ENCODE data around the gene UQCR10. TPM values are rescaled to one million over a fixed set of nuclear protein-coding genes. Genes with fewer than 3 reads are reported as not detected.

The UQCR10 gene
- total RNA-seq, 1 experiment from 2014 or later = 93.7 TPM

DNA sequence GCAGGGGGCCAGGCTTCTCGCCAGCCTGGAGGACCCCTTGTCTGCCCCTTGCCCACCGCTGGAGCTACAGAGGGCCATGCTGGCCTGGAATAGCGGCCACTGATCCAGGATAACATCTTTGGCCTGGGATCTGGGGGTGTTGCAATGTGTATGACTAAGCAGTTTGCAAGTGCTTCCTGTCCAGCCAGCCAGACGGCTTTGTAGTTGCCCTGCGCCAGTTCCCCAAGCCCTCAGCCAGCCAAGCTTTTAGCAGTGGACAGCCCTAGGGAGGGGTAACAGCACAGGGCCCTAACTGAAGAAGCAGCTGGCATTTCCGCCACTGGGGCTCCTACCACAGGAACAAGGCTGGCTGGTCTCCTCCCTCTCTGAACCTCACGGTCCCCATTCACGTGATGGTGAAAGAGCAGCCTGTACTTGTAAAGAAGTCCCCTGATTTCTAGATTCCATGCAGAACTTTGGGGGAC, 32.1 kb downstream of the UQCR10 start:
- no peaks in the 10 kb centered on the region for H3K4me1 ChIP-seq (ENCODE audit: control insufficient read depth, insufficient read depth, low read length)
- H3K27me3 ChIP-seq (ENCODE audit: control insufficient read depth, insufficient read depth, low read length) = no peaks in the 10 kb centered on the region
- H3K4me3 ChIP-seq (ENCODE audit: low read depth in 2 of 2, low read length in 2 of 2) = no peak overlapping the region
- ChIA-PET CTCF (no interaction called here), POLR2A (no interaction called here)
- BruUV-seq (replicated peaks) = no TSS peak
- intact Hi-C loops (cut with micrococcal nuclease; ENCODE audit: unreplicated experiment) (loop anchor here (10.0 kb wide), 1 partner anchor 206 kb away; no protein-coding TSS in a partner anchor), in situ Hi-C loops (cut with HindIII; ENCODE audit: low pct_unique_long_range_greater_than_20kb, low sequenced_read_pairs) (no loop called here)
- no peaks in the 10 kb centered on the region; the same call in 1 of the 2 replicates for H3K36me3 ChIP-seq (ENCODE audit: control insufficient read depth, insufficient read depth, low read length)
- no peak overlapping the region for H3K27ac ChIP-seq (ENCODE audit: low read length)
- 0 out of 2 replicates have a peak, but pooled peaks have one; percentile 48 for ATAC-seq
- DNase-seq (ENCODE audit: low read depth, low spot score) = no peak
- H3K9me3 ChIP-seq (ENCODE audit: control insufficient read depth, insufficient read depth, low read depth, low read length) = no peaks in the 10 kb centered on the region
- TF ChIP-seq, protein P1, sequence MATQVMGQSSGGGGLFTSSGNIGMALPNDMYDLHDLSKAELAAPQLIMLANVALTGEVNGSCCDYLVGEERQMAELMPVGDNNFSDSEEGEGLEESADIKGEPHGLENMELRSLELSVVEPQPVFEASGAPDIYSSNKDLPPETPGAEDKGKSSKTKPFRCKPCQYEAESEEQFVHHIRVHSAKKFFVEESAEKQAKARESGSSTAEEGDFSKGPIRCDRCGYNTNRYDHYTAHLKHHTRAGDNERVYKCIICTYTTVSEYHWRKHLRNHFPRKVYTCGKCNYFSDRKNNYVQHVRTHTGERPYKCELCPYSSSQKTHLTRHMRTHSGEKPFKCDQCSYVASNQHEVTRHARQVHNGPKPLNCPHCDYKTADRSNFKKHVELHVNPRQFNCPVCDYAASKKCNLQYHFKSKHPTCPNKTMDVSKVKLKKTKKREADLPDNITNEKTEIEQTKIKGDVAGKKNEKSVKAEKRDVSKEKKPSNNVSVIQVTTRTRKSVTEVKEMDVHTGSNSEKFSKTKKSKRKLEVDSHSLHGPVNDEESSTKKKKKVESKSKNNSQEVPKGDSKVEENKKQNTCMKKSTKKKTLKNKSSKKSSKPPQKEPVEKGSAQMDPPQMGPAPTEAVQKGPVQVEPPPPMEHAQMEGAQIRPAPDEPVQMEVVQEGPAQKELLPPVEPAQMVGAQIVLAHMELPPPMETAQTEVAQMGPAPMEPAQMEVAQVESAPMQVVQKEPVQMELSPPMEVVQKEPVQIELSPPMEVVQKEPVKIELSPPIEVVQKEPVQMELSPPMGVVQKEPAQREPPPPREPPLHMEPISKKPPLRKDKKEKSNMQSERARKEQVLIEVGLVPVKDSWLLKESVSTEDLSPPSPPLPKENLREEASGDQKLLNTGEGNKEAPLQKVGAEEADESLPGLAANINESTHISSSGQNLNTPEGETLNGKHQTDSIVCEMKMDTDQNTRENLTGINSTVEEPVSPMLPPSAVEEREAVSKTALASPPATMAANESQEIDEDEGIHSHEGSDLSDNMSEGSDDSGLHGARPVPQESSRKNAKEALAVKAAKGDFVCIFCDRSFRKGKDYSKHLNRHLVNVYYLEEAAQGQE (IDR thresholded peaks at IDR 0.05; ENCODE audit: insufficient read depth in 1 of 2, low read depth in 2 of 2, low read length in 1 of 2) = no peak
- TF ChIP-seq SIN3A (IDR thresholded peaks at IDR 0.05; ENCODE audit: borderline replicate concordance, insufficient read depth, low read depth, low read length) (no peak), TCF7L2 (IDR thresholded peaks at IDR 0.05; ENCODE audit: low read depth, low read length) (no peak), POLR2AphosphoS5 (IDR thresholded peaks at IDR 0.05; ENCODE audit: low read depth, low read length) (no peak)
- TF ChIP-seq, protein P2, sequence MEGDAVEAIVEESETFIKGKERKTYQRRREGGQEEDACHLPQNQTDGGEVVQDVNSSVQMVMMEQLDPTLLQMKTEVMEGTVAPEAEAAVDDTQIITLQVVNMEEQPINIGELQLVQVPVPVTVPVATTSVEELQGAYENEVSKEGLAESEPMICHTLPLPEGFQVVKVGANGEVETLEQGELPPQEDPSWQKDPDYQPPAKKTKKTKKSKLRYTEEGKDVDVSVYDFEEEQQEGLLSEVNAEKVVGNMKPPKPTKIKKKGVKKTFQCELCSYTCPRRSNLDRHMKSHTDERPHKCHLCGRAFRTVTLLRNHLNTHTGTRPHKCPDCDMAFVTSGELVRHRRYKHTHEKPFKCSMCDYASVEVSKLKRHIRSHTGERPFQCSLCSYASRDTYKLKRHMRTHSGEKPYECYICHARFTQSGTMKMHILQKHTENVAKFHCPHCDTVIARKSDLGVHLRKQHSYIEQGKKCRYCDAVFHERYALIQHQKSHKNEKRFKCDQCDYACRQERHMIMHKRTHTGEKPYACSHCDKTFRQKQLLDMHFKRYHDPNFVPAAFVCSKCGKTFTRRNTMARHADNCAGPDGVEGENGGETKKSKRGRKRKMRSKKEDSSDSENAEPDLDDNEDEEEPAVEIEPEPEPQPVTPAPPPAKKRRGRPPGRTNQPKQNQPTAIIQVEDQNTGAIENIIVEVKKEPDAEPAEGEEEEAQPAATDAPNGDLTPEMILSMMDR (IDR thresholded peaks at IDR 0.05) = no peak

DNA sequence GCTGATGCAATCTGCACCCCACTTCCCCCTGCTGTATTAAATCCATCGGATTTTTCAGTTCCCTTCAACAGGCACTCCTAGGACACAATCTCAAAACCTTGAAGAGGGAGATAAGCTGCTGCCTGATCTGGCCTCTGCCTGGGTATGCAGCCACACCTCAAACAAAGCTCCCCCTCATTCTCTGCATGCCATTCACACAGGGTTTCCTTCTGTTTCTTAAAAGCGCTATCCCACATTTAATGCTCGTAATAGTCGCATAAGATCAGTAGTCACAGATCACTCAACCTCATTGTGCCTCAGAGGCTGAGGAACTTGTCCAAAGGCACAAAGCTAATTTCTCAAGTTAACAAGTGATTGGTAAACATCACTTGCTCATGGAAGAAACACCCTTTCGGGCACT, 34.0 kb downstream of the UQCR10 start:
- ChIA-PET CTCF (interaction anchor here (0.7 kb wide), 1 partner anchor 16 kb away, joined by 6 read pairs; no protein-coding TSS in a partner anchor), POLR2A (interaction anchor here (0.6 kb wide), 1 partner anchor 177 kb away, joined by 3 read pairs; no protein-coding TSS in a partner anchor)
- Histone ChIP-seq H3K36me3 (ENCODE audit: control insufficient read depth, insufficient read depth, low read length) (peaks cover 2% of the 10 kb centered on the region; the same call in 1 of the 2 replicates), H3K27ac (ENCODE audit: low read length) (no peak overlapping the region), H3K9me3 (ENCODE audit: control insufficient read depth, insufficient read depth, low read depth, low read length) (no peaks in the 10 kb centered on the region), H3K4me1 (ENCODE audit: control insufficient read depth, insufficient read depth, low read length) (no peaks in the 10 kb centered on the region), H3K4me3 (ENCODE audit: low read depth in 2 of 2, low read length in 2 of 2) (no peak overlapping the region), H3K27me3 (ENCODE audit: control insufficient read depth, insufficient read depth, low read length) (no peaks in the 10 kb centered on the region)
- no peak for DNase-seq (ENCODE audit: low read depth, low spot score)
- intact Hi-C loops (cut with micrococcal nuclease; ENCODE audit: unreplicated experiment) (no loop called here), in situ Hi-C loops (cut with HindIII; ENCODE audit: low pct_unique_long_range_greater_than_20kb, low sequenced_read_pairs) (no loop called here)
- ATAC-seq = no peak
- TF ChIP-seq, protein P1 (IDR thresholded peaks at IDR 0.05; ENCODE audit: insufficient read depth in 1 of 2, low read depth in 2 of 2, low read length in 1 of 2) = no peak
- TF ChIP-seq SIN3A (IDR thresholded peaks at IDR 0.05; ENCODE audit: borderline replicate concordance, insufficient read depth, low read depth, low read length) (no peak), TCF7L2 (IDR thresholded peaks at IDR 0.05; ENCODE audit: low read depth, low read length) (no peak), POLR2AphosphoS5 (IDR thresholded peaks at IDR 0.05; ENCODE audit: low read depth, low read length) (no peak)
- TF ChIP-seq, protein P2 (IDR thresholded peaks at IDR 0.05) = no peak
- BruUV-seq (replicated peaks) = no TSS peak

All from Panc1 (cell line).